ENCODE measurements around the gene MAOB.
"Not testable (repeated sequence)": the region's sequence is repeated elsewhere in the genome, so short reads cannot be mapped to it uniquely, and the experiment has no call there.

MAOB gene

GRCh38 chrX:43735534-43735933 is 146.7 kb downstream of the MAOB start:
- Histone ChIP-seq H3K36me3 (ENCODE audit: insufficient read depth, low read length) (peaks cover 3% of the 10 kb centered on the region; the same call in 1 of the 2 replicates), H3K27me3 (ENCODE audit: insufficient read depth, low read length) (no peaks in the 10 kb centered on the region), H3K27ac (ENCODE audit: low read depth, low read length) (no peak overlapping the region), H2AFZ (ENCODE audit: low read length, unreplicated experiment) (no peak overlapping the region), H3K79me2 (ENCODE audit: control insufficient read depth, insufficient read depth, low read length, unreplicated experiment) (no peaks in the 10 kb centered on the region), H3K4me1 (ENCODE audit: control insufficient read depth, insufficient read depth, low read length, unreplicated experiment) (no peaks in the 10 kb centered on the region), H3K4me3 (ENCODE audit: low read depth, low read length) (no peak overlapping the region)

GRCh38 chrX:43734444-43734843 is 147.8 kb downstream of the MAOB start:
- H3K27ac ChIP-seq (ENCODE audit: low read depth, low read length), result no peak overlapping the region
- no peak overlapping the region for H3K4me3 ChIP-seq (ENCODE audit: low read depth, low read length)
- H3K79me2 ChIP-seq (ENCODE audit: control insufficient read depth, insufficient read depth, low read length, unreplicated experiment), result no peaks in the 10 kb centered on the region
- no peak overlapping the region for H2AFZ ChIP-seq (ENCODE audit: low read length, unreplicated experiment)
- H3K36me3 ChIP-seq (ENCODE audit: insufficient read depth, low read length), result peaks cover 3% of the 10 kb centered on the region; the same call in 1 of the 2 replicates
- H3K4me1 ChIP-seq (ENCODE audit: control insufficient read depth, insufficient read depth, low read length, unreplicated experiment), result no peaks in the 10 kb centered on the region
- H3K27me3 ChIP-seq (ENCODE audit: insufficient read depth, low read length), result no peaks in the 10 kb centered on the region

GRCh38 chrX:43733699-43734098 is 148.6 kb downstream of the MAOB start:
- Histone ChIP-seq H3K27me3 (ENCODE audit: insufficient read depth, low read length) (no peaks in the 10 kb centered on the region), H3K36me3 (ENCODE audit: insufficient read depth, low read length) (peaks cover 3% of the 10 kb centered on the region; the same call in 1 of the 2 replicates), H3K4me1 (ENCODE audit: control insufficient read depth, insufficient read depth, low read length, unreplicated experiment) (no peaks in the 10 kb centered on the region), H3K4me3 (ENCODE audit: low read depth, low read length) (no peak overlapping the region), H2AFZ (ENCODE audit: low read length, unreplicated experiment) (no peak overlapping the region), H3K79me2 (ENCODE audit: control insufficient read depth, insufficient read depth, low read length, unreplicated experiment) (no peaks in the 10 kb centered on the region), H3K27ac (ENCODE audit: low read depth, low read length) (no peak overlapping the region)

GRCh38 chrX:43731086-43731485 is 151.2 kb downstream of the MAOB start:
- H3K79me2 ChIP-seq (ENCODE audit: control insufficient read depth, insufficient read depth, low read length, unreplicated experiment), result no peaks in the 10 kb centered on the region
- no peak overlapping the region for H2AFZ ChIP-seq (ENCODE audit: low read length, unreplicated experiment)
- no peaks in the 10 kb centered on the region for H3K4me1 ChIP-seq (ENCODE audit: control insufficient read depth, insufficient read depth, low read length, unreplicated experiment)
- H3K36me3 ChIP-seq (ENCODE audit: insufficient read depth, low read length), result peaks cover 3% of the 10 kb centered on the region; the same call in 1 of the 2 replicates
- H3K27me3 ChIP-seq (ENCODE audit: insufficient read depth, low read length), result no peaks in the 10 kb centered on the region
- H3K4me3 ChIP-seq (ENCODE audit: low read depth, low read length), result no peak overlapping the region
- no peak overlapping the region for H3K27ac ChIP-seq (ENCODE audit: low read depth, low read length)

- no peak overlapping the region for H2AFZ ChIP-seq (ENCODE audit: low read length, unreplicated experiment)
- H3K27me3 ChIP-seq (ENCODE audit: insufficient read depth, low read length), result no peaks in the 10 kb centered on the region
- peaks cover 3% of the 10 kb centered on the region; the same call in 1 of the 2 replicates for H3K36me3 ChIP-seq (ENCODE audit: insufficient read depth, low read length)
- no peak overlapping the region for H3K27ac ChIP-seq (ENCODE audit: low read depth, low read length)
- H3K4me1 ChIP-seq (ENCODE audit: control insufficient read depth, insufficient read depth, low read length, unreplicated experiment), result no peaks in the 10 kb centered on the region
- no peaks in the 10 kb centered on the region for H3K79me2 ChIP-seq (ENCODE audit: control insufficient read depth, insufficient read depth, low read length, unreplicated experiment)
- H3K4me3 ChIP-seq (ENCODE audit: low read depth, low read length), result no peak overlapping the region
These were observed 153.3 kb downstream of the MAOB start for GRCh38 chrX:43728966-43729365.

- Histone ChIP-seq H3K4me1 (ENCODE audit: control insufficient read depth, insufficient read depth, low read length, unreplicated experiment) (no peaks in the 10 kb centered on the region), H3K27ac (ENCODE audit: low read depth, low read length) (no peak overlapping the region), H3K27me3 (ENCODE audit: insufficient read depth, low read length) (no peaks in the 10 kb centered on the region), H2AFZ (ENCODE audit: low read length, unreplicated experiment) (no peak overlapping the region), H3K4me3 (ENCODE audit: low read depth, low read length) (no peak overlapping the region), H3K79me2 (ENCODE audit: control insufficient read depth, insufficient read depth, low read length, unreplicated experiment) (no peaks in the 10 kb centered on the region), H3K36me3 (ENCODE audit: insufficient read depth, low read length) (0 out of 2 replicates have a peak, but pooled peaks cover 3% of the 10 kb centered on the region)
These were observed 154.2 kb downstream of the MAOB start for GRCh38 chrX:43728002-43728401.

- not testable (repeated sequence) for H3K4me3 ChIP-seq (ENCODE audit: low read depth, low read length); H3K27ac ChIP-seq (ENCODE audit: low read depth, low read length); H3K79me2 ChIP-seq (ENCODE audit: control insufficient read depth, insufficient read depth, low read length, unreplicated experiment); H3K36me3 ChIP-seq (ENCODE audit: insufficient read depth, low read length); H3K27me3 ChIP-seq (ENCODE audit: insufficient read depth, low read length); H2AFZ ChIP-seq (ENCODE audit: low read length, unreplicated experiment); H3K4me1 ChIP-seq (ENCODE audit: control insufficient read depth, insufficient read depth, low read length, unreplicated experiment)
These were observed 155.0 kb downstream of the MAOB start for GRCh38 chrX:43727254-43727653.

GRCh38 chrX:43725227-43725626 is 157.0 kb downstream of the MAOB start:
- H3K27ac ChIP-seq (ENCODE audit: low read depth, low read length); H2AFZ ChIP-seq (ENCODE audit: low read length, unreplicated experiment); H3K79me2 ChIP-seq (ENCODE audit: control insufficient read depth, insufficient read depth, low read length, unreplicated experiment); H3K4me1 ChIP-seq (ENCODE audit: control insufficient read depth, insufficient read depth, low read length, unreplicated experiment); H3K4me3 ChIP-seq (ENCODE audit: low read depth, low read length); H3K36me3 ChIP-seq (ENCODE audit: insufficient read depth, low read length); H3K27me3 ChIP-seq (ENCODE audit: insufficient read depth, low read length): not testable (repeated sequence)

- no peak overlapping the region for H3K4me3 ChIP-seq (ENCODE audit: low read depth, low read length)
- peaks cover 8% of the 10 kb centered on the region; the same call in 1 of the 2 replicates for H3K36me3 ChIP-seq (ENCODE audit: insufficient read depth, low read length)
- no peaks in the 10 kb centered on the region for H3K79me2 ChIP-seq (ENCODE audit: control insufficient read depth, insufficient read depth, low read length, unreplicated experiment)
- H3K27ac ChIP-seq (ENCODE audit: low read depth, low read length), result no peak overlapping the region
- no peak overlapping the region for H2AFZ ChIP-seq (ENCODE audit: low read length, unreplicated experiment)
- H3K4me1 ChIP-seq (ENCODE audit: control insufficient read depth, insufficient read depth, low read length, unreplicated experiment), result no peaks in the 10 kb centered on the region
- H3K27me3 ChIP-seq (ENCODE audit: insufficient read depth, low read length), result no peaks in the 10 kb centered on the region
These were observed 161.3 kb downstream of the MAOB start for GRCh38 chrX:43720961-43721360.

GRCh38 chrX:43720082-43720481 is 162.2 kb downstream of the MAOB start:
- Histone ChIP-seq H2AFZ (ENCODE audit: low read length, unreplicated experiment) (no peak overlapping the region), H3K79me2 (ENCODE audit: control insufficient read depth, insufficient read depth, low read length, unreplicated experiment) (no peaks in the 10 kb centered on the region), H3K4me1 (ENCODE audit: control insufficient read depth, insufficient read depth, low read length, unreplicated experiment) (no peaks in the 10 kb centered on the region), H3K36me3 (ENCODE audit: insufficient read depth, low read length) (peaks cover 8% of the 10 kb centered on the region; the same call in 1 of the 2 replicates), H3K27me3 (ENCODE audit: insufficient read depth, low read length) (no peaks in the 10 kb centered on the region), H3K27ac (ENCODE audit: low read depth, low read length) (no peak overlapping the region), H3K4me3 (ENCODE audit: low read depth, low read length) (no peak overlapping the region)

GRCh38 chrX:43718956-43719355 is 163.3 kb downstream of the MAOB start:
- Histone ChIP-seq H2AFZ (ENCODE audit: low read length, unreplicated experiment) (no peak overlapping the region), H3K79me2 (ENCODE audit: control insufficient read depth, insufficient read depth, low read length, unreplicated experiment) (no peaks in the 10 kb centered on the region), H3K36me3 (ENCODE audit: insufficient read depth, low read length) (peaks cover 8% of the 10 kb centered on the region; the same call in 1 of the 2 replicates), H3K27me3 (ENCODE audit: insufficient read depth, low read length) (no peaks in the 10 kb centered on the region), H3K4me1 (ENCODE audit: control insufficient read depth, insufficient read depth, low read length, unreplicated experiment) (no peaks in the 10 kb centered on the region), H3K4me3 (ENCODE audit: low read depth, low read length) (no peak overlapping the region), H3K27ac (ENCODE audit: low read depth, low read length) (no peak overlapping the region)
